ENCODE data around the gene VWA7.
"Not testable (repeated sequence)": the region's sequence is repeated elsewhere in the genome, so short reads cannot be mapped to it uniquely, and the experiment has no call there.

Gene VWA7

DNA sequence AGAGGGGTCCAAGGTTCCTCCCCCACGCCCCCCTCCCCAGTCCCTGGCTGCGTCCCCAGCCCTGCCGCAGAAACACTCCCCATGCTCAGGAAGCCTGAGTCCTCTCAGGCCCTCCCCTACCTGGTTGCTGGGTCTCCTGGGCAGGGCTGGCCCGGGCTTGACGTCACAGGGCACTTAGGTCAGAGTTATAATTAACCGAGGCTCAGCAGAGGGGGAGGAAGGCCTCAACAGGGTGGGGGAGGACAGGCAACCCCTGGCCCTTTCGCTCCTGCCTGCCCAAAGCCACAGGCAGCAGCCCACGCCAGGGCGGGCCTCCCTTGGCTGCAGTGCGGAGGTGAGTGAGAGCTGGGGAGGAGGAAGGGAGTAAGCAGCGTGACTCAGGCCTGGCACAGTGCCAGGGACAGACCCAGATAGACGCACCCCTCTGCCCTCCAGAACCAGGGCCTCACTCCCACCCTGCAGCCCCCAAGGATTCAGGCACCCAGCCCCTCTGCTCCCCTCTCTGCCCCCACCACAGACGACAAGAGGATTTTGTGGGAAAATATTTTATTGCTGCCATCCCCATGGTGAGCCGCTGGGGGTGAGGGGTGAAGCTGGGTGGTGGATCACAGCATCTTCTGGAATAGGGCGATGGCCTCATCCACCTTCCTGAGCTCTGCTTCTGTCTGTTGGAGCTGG, at the start of gene VWA7:
TSS of gene VWA7 (minus strand) at position 340 of the 678 bp plus-strand sequence. CDS start 549 bp downstream, outside the sequence.
- DNase-seq = peak; percentile 81 to 91

GRCh38 chr6:31826793-31827285, 49.7 kb upstream of the VWA7 start:
- TF ChIP-seq POLR2A (IDR thresholded peaks at IDR 0.05; ENCODE audit: low read length) = no peak
- DNase-seq = peak; percentile 90 to 93

More for the DNA sequence above, at the start of gene VWA7:
- TF ChIP-seq POLR2A (IDR thresholded peaks at IDR 0.05; ENCODE audit: low read length) = peak; percentile 51
- no peak for TF ChIP-seq GATA1 (IDR thresholded peaks at IDR 0.05; ENCODE audit: low read depth, low read length)

- TF ChIP-seq POLR2A (IDR thresholded peaks at IDR 0.05; ENCODE audit: low read length) (no peak), GATA1 (IDR thresholded peaks at IDR 0.05; ENCODE audit: low read depth, low read length) (no peak)
- DNase-seq = no peak
These were observed 48.4 kb upstream of the VWA7 start for GRCh38 chr6:31825553-31825952.

DNA sequence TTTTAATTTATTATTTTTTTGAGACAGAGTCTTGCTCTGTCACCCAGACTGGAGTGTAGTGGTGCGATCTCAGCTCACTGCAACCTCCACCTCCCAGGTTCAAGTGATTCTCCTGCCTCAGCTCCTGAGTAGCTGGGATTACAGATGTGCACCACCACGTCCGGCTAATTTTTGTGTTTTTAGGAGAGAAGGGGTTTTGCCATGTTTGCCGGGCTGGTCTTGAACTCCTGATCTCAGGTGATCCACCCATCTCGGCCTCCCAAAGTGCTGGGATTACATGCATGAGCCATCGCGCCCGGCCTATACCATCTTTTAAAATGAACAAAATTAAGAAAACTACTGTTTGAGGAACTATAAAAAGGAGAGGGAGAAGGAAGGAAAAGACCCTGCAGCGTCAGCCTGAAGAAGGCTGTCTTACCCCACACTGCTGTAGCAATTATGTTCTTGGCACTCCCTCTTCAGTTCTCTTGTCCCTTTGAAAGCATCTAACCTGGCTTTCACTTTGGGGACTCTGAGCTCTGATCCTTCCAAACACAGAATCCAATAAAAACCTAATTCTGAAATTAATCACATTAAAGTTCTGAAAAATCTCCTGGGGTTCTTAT, 46.6 kb upstream of the VWA7 start:
- not testable (repeated sequence) for DNase-seq

GRCh38 chr6:31822036-31822821, 45.1 kb upstream of the VWA7 start:
- peak; percentile 93 for DNase-seq
- TF ChIP-seq POLR2A (IDR thresholded peaks at IDR 0.05; ENCODE audit: low read length) (peak; percentile 74), GATA1 (IDR thresholded peaks at IDR 0.05; ENCODE audit: low read depth, low read length) (no peak)

DNA sequence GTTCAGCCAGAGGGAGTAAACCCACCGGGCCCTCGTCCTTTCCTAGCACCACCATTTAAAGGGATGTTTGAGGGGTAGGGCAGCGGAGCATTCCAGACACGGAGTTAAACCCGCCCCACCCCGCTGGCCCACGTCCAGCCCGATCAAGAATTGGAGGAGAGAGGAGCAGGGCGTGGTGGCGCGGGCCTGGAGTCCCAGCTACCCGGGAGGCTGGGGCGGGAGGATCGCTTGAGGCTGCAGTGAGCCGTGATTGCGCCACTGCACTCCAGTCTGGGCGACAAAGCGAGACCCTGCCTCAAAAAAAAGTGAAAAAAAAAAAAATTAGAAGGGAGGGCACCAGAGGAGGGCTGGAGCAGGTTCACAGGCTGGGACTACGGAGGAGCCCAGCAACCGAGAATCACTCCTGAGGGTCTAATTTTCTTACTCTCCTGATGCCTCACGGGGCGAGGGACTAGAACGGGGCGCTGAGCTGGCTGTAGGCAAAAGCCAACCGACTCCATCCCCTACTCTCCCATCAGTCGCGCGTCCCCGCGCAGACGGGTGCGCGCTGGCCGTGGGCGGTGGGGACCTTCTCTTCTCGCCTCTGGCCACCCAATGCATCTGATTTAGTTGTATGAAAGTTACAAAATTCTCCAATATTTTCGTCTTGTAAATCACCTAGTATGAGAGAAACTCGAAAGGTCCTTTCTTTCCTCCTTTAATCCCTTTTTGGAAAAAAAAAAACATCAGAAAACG, 44.3 kb upstream of the VWA7 start:
- TF ChIP-seq POLR2A (IDR thresholded peaks at IDR 0.05; ENCODE audit: low read length) (peak; percentile 32), GATA1 (IDR thresholded peaks at IDR 0.05; ENCODE audit: low read depth, low read length) (no peak)
- DNase-seq = peak; percentile 72 to 81

GRCh38 chr6:31820399-31820798, 43.3 kb upstream of the VWA7 start:
- not testable (repeated sequence) for DNase-seq

DNA sequence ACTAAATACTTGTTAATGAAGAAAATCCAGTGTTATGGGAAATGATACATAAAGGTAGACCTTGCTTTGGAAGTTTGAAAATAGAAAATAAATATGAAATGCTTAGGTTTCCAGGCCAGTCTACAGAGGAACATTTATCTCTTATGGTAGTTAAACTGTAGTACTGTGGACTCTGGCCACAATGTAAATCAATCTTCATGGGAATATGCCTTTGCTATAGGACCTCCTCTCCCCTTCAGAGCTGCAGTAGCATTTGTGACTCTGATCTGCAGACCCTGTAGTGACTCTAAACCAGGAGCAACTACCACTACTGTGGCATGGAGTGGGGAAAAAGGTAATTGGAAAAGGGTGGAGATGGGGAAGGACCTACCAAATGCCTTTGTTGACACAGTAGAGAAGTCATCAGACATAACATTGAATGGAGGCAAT, 42.8 kb upstream of the VWA7 start:
- no peak for DNase-seq
- TF ChIP-seq GATA1 (IDR thresholded peaks at IDR 0.05; ENCODE audit: low read depth, low read length) = no peak
- no peak for TF ChIP-seq POLR2A (IDR thresholded peaks at IDR 0.05; ENCODE audit: low read length)

- DNase-seq = not testable (repeated sequence)
These were observed 40.9 kb upstream of the VWA7 start for GRCh38 chr6:31817929-31818511.

DNA sequence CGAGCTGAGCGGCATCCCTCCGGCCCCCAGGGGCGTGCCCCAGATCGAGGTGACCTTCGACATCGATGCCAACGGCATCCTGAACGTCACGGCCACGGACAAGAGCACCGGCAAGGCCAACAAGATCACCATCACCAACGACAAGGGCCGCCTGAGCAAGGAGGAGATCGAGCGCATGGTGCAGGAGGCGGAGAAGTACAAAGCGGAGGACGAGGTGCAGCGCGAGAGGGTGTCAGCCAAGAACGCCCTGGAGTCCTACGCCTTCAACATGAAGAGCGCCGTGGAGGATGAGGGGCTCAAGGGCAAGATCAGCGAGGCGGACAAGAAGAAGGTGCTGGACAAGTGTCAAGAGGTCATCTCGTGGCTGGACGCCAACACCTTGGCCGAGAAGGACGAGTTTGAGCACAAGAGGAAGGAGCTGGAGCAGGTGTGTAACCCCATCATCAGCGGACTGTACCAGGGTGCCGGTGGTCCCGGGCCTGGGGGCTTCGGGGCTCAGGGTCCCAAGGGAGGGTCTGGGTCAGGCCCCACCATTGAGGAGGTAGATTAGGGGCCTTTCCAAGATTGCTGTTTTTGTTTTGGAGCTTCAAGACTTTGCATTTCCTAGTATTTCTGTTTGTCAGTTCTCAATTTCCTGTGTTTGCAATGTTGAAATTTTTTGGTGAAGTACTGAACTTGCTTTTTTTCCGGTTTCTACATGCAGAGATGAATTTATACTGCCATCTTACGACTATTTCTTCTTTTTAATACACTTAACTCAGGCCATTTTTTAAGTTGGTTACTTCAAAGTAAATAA, 40.2 kb upstream of the VWA7 start:
- DNase-seq = not testable (repeated sequence)

- TF ChIP-seq GATA1 (IDR thresholded peaks at IDR 0.05; ENCODE audit: low read depth, low read length) (no peak), POLR2A (IDR thresholded peaks at IDR 0.05; ENCODE audit: low read length) (peak; percentile 92)
- peak; percentile 83 to 87 for DNase-seq
These were observed 38.1 kb upstream of the VWA7 start, which contains the start of the genes HSPA1A and HSPA1L for GRCh38 chr6:31815025-31815838. Gene HSPA1A, plus strand, starts transcription at chr6:31815543. Its CDS starts 214 bp downstream, at chr6:31815757. Gene HSPA1L, minus strand, starts transcription at chr6:31815283. Its CDS starts 3,311 bp downstream, at chr6:31811972.

DNA sequence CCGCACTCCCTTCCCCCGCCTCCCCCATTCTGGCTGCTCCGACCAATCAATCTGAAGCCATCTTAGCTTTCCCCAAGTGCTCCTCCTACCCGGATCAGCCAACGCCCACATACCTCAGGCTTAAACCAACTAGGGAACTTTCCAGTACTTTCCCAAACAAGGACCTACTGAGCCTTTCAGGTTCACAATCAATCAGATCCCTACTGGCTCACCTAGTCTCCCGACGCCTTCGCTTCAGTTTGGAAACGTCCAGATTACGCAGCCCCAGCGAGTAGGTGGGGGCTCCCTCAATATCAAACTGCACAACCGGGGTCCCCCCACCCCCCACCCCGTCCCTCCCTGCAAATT, 37.5 kb upstream of the VWA7 start:
- DNase-seq = peak; percentile 77 to 78
- TF ChIP-seq GATA1 (IDR thresholded peaks at IDR 0.05; ENCODE audit: low read depth, low read length) = no peak
- TF ChIP-seq POLR2A (IDR thresholded peaks at IDR 0.05; ENCODE audit: low read length) = no peak

All from erythroblast (primary cell).